Measurements from ENCODE around the gene NKAIN2. TPM values are rescaled to one million over a fixed set of nuclear protein-coding genes. Genes with fewer than 3 reads are reported as not detected.

The NKAIN2 gene
- total RNA-seq, 4 donors from 2014 or later = 0.31 to 0.58 (median 0.39) TPM; not detected in 1

GRCh38 chr6:124658053-124658452 is 854.4 kb downstream of the NKAIN2 start:
- in situ Hi-C loops (cut with MboI; ENCODE audit: low sequenced_read_pairs in 4 of 4) = no loop called here
- intact Hi-C loops (cut with DNase I; ENCODE audit: low total_unique reads) = no loop called here
- H3K36me3 ChIP-seq = no peaks in the 10 kb centered on the region
- DNase-seq (no peak), ATAC-seq (no peak)
- no peaks in the 10 kb centered on the region for H3K9me3 ChIP-seq
- H3K27ac ChIP-seq = no peak overlapping the region
- no peak overlapping the region for H3K4me3 ChIP-seq
- TF ChIP-seq CTCF (IDR thresholded peaks at IDR 0.05 in 4 of 5, conservative IDR thresholded peaks at IDR 0.05 in 1 of 5) = no peak
- TF ChIP-seq POLR2A (IDR thresholded peaks at IDR 0.05) = no peak
- H3K27me3 ChIP-seq = no peaks in the 10 kb centered on the region
- H3K4me1 ChIP-seq = no peaks in the 10 kb centered on the region

- H3K9me3 ChIP-seq = no peaks in the 10 kb centered on the region
- intact Hi-C loops (cut with DNase I; ENCODE audit: low total_unique reads) (no loop called here), in situ Hi-C loops (cut with MboI; ENCODE audit: low sequenced_read_pairs in 4 of 4) (no loop called here)
- H3K27me3 ChIP-seq = no peaks in the 10 kb centered on the region
- no peak overlapping the region for H3K4me3 ChIP-seq
- H3K4me1 ChIP-seq = no peaks in the 10 kb centered on the region
- DNase-seq (no peak), ATAC-seq (no peak)
- H3K27ac ChIP-seq = no peak overlapping the region
- no peak for TF ChIP-seq POLR2A (IDR thresholded peaks at IDR 0.05)
- no peak for TF ChIP-seq CTCF (IDR thresholded peaks at IDR 0.05 in 4 of 5, conservative IDR thresholded peaks at IDR 0.05 in 1 of 5)
- H3K36me3 ChIP-seq = no peaks in the 10 kb centered on the region
Observed at GRCh38 chr6:124659427-124659826, 855.8 kb downstream of the NKAIN2 start.

- TF ChIP-seq POLR2A (IDR thresholded peaks at IDR 0.05) (no peak), CTCF (IDR thresholded peaks at IDR 0.05 in 4 of 5, conservative IDR thresholded peaks at IDR 0.05 in 1 of 5) (no peak)
- no peak overlapping the region for H3K27ac ChIP-seq
- no peak overlapping the region for H3K4me3 ChIP-seq
- DNase-seq (no peak), ATAC-seq (no peak)
- H3K27me3 ChIP-seq = no peaks in the 10 kb centered on the region
- no peaks in the 10 kb centered on the region for H3K4me1 ChIP-seq
- intact Hi-C loops (cut with DNase I; ENCODE audit: low total_unique reads) (no loop called here), in situ Hi-C loops (cut with MboI; ENCODE audit: low sequenced_read_pairs in 4 of 4) (no loop called here)
- H3K9me3 ChIP-seq = no peaks in the 10 kb centered on the region
- no peaks in the 10 kb centered on the region for H3K36me3 ChIP-seq
Observed at GRCh38 chr6:124660185-124660584, 856.5 kb downstream of the NKAIN2 start.

- no peaks in the 10 kb centered on the region for H3K9me3 ChIP-seq
- H3K27me3 ChIP-seq = no peaks in the 10 kb centered on the region
- TF ChIP-seq POLR2A (IDR thresholded peaks at IDR 0.05) (no peak), CTCF (IDR thresholded peaks at IDR 0.05 in 4 of 5, conservative IDR thresholded peaks at IDR 0.05 in 1 of 5) (no peak)
- in situ Hi-C loops (cut with MboI; ENCODE audit: low sequenced_read_pairs in 4 of 4) = no loop called here
- DNase-seq (no peak), ATAC-seq (no peak)
- H3K27ac ChIP-seq = no peak overlapping the region
- H3K4me1 ChIP-seq = no peaks in the 10 kb centered on the region
- H3K4me3 ChIP-seq = no peak overlapping the region
- intact Hi-C loops (cut with DNase I; ENCODE audit: low total_unique reads) = no loop called here
- H3K36me3 ChIP-seq = no peaks in the 10 kb centered on the region
Observed at GRCh38 chr6:124661097-124661661, 857.5 kb downstream of the NKAIN2 start.

GRCh38 chr6:124668028-124668427 is 864.4 kb downstream of the NKAIN2 start:
- Histone ChIP-seq H3K4me1 (no peaks in the 10 kb centered on the region), H3K9me3 (no peaks in the 10 kb centered on the region), H3K27me3 (no peaks in the 10 kb centered on the region), H3K36me3 (no peaks in the 10 kb centered on the region), H3K4me3 (no peak overlapping the region), H3K27ac (no peak overlapping the region)
- intact Hi-C loops (cut with DNase I; ENCODE audit: low total_unique reads) (no loop called here), in situ Hi-C loops (cut with MboI; ENCODE audit: low sequenced_read_pairs in 4 of 4) (no loop called here)
- DNase-seq (no peak), ATAC-seq (no peak)
- TF ChIP-seq CTCF (IDR thresholded peaks at IDR 0.05 in 4 of 5, conservative IDR thresholded peaks at IDR 0.05 in 1 of 5) = no peak
- no peak for TF ChIP-seq POLR2A (IDR thresholded peaks at IDR 0.05)
